ENCODE data around the gene NUFIP2.

The NUFIP2 gene

GRCh38 chr17:29216181-29216580, 77.8 kb downstream of the NUFIP2 start:
- TF ChIP-seq CTCF (IDR thresholded peaks at IDR 0.05; ENCODE audit: extremely low read depth, missing control alignments), result no peak
- no peak for DNase-seq (ENCODE audit: low spot score)

GRCh38 chr17:29215717-29216116, 78.2 kb downstream of the NUFIP2 start:
- no peak for DNase-seq (ENCODE audit: low spot score)
- no peak for TF ChIP-seq CTCF (IDR thresholded peaks at IDR 0.05; ENCODE audit: extremely low read depth, missing control alignments)

GRCh38 chr17:29215174-29215573, 78.8 kb downstream of the NUFIP2 start:
- no peak for DNase-seq (ENCODE audit: low spot score)
- no peak for TF ChIP-seq CTCF (IDR thresholded peaks at IDR 0.05; ENCODE audit: extremely low read depth, missing control alignments)

GRCh38 chr17:29214215-29215146, 79.5 kb downstream of the NUFIP2 start:
- DNase-seq (ENCODE audit: low spot score), result no peak
- TF ChIP-seq CTCF (IDR thresholded peaks at IDR 0.05; ENCODE audit: extremely low read depth, missing control alignments), result no peak

GRCh38 chr17:29212681-29213121, 81.2 kb downstream of the NUFIP2 start:
- TF ChIP-seq CTCF (IDR thresholded peaks at IDR 0.05; ENCODE audit: extremely low read depth, missing control alignments), result no peak
- no peak for DNase-seq (ENCODE audit: low spot score)

GRCh38 chr17:29212094-29212631, 81.8 kb downstream of the NUFIP2 start:
- no peak for TF ChIP-seq CTCF (IDR thresholded peaks at IDR 0.05; ENCODE audit: extremely low read depth, missing control alignments)

GRCh38 chr17:29210879-29211278, 83.1 kb downstream of the NUFIP2 start:
- DNase-seq (ENCODE audit: low spot score), result no peak
- TF ChIP-seq CTCF (IDR thresholded peaks at IDR 0.05; ENCODE audit: extremely low read depth, missing control alignments), result no peak

More at GRCh38 chr17:29212094-29212631, 81.8 kb downstream of the NUFIP2 start:
- no peak for DNase-seq (ENCODE audit: low spot score)

All from GM20000 (cell line).